ENCODE results near the gene FGF21.

Gene FGF21

GRCh38 chr19:48720613-48721296, 34.6 kb upstream of the FGF21 start (continued):
- TF ChIP-seq ZNF335 (tag by site-specific recombination; conservative IDR thresholded peaks at IDR 0.05) (peak; percentile 98), SP2 (tag by site-specific recombination; IDR thresholded peaks at IDR 0.05) (peak; percentile 96), ZNF239 (tag by site-specific recombination; IDR thresholded peaks at IDR 0.05) (no peak), KLF8 (tag by site-specific recombination; IDR thresholded peaks at IDR 0.05) (peak; percentile 88), KLF9 (tag by site-specific recombination; IDR thresholded peaks at IDR 0.05; ENCODE audit: low read depth) (peak; percentile 41; the same call in 1 of the 2 replicates), ZBTB6 (tag by site-specific recombination; IDR thresholded peaks at IDR 0.05) (peak; percentile 63; the same call in 1 of the 2 replicates), ZNF626 (tag by site-specific recombination; IDR thresholded peaks at IDR 0.05) (no peak), SP3 (tag by site-specific recombination; IDR thresholded peaks at IDR 0.05) (peak; percentile 93), ZNF558 (tag by site-specific recombination; IDR thresholded peaks at IDR 0.05) (no peak), KLF1 (tag by site-specific recombination; IDR thresholded peaks at IDR 0.05) (peak; percentile 69), GLIS1 (tag by site-specific recombination; IDR thresholded peaks at IDR 0.05) (peak; percentile 91), ZBTB10 (tag by site-specific recombination; IDR thresholded peaks at IDR 0.05) (0 out of 2 replicates have a peak, but pooled peaks have one; percentile 8), ZNF292 (tag by site-specific recombination; IDR thresholded peaks at IDR 0.05; ENCODE audit: borderline replicate concordance, low read depth) (no peak), ZNF843 (tag by site-specific recombination; IDR thresholded peaks at IDR 0.05) (no peak), ZNF629 (tag by site-specific recombination; IDR thresholded peaks at IDR 0.05) (peak; percentile 85), ZNF621 (tag by site-specific recombination; IDR thresholded peaks at IDR 0.05) (no peak), ZNF518A (tag by site-specific recombination; conservative IDR thresholded peaks at IDR 0.05; ENCODE audit: low read depth) (0 out of 2 replicates have a peak, but pooled peaks have one; percentile 35), ZNF16 (tag by site-specific recombination; IDR thresholded peaks at IDR 0.05; ENCODE audit: low read depth) (no peak), ZNF2 (tag by site-specific recombination; IDR thresholded peaks at IDR 0.05) (0 out of 2 replicates have a peak, but pooled peaks have one; percentile 23), KLF7 (tag by site-specific recombination; IDR thresholded peaks at IDR 0.05; ENCODE audit: borderline replicate concordance) (peak; percentile 71; the same call in 1 of the 2 replicates)
- TF ChIP-seq, protein P1, sequence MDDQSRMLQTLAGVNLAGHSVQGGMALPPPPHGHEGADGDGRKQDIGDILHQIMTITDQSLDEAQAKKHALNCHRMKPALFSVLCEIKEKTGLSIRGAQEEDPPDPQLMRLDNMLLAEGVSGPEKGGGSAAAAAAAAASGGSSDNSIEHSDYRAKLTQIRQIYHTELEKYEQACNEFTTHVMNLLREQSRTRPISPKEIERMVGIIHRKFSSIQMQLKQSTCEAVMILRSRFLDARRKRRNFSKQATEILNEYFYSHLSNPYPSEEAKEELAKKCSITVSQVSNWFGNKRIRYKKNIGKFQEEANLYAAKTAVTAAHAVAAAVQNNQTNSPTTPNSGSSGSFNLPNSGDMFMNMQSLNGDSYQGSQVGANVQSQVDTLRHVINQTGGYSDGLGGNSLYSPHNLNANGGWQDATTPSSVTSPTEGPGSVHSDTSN (CRISPR knock-in tag; IDR thresholded peaks at IDR 0.05): peak; percentile 69; the same call in 1 of the 2 replicates
